T-helper 1 cell (primary cell): ENCODE measurements around the gene SLC2A3.
A peak's percentile ranks its signal among the peaks of the same experiment; 100 is the strongest.
"Not testable (repeated sequence)": the region's sequence is repeated elsewhere in the genome, so short reads cannot be mapped to it uniquely, and the experiment has no call there.

Experiments
- DNase-seq, 5 donors: peaks; one replicate each; pipeline ENCODE4 v3.0.0-alpha.2; 2012 to 2020

SLC2A3 gene

DNA sequence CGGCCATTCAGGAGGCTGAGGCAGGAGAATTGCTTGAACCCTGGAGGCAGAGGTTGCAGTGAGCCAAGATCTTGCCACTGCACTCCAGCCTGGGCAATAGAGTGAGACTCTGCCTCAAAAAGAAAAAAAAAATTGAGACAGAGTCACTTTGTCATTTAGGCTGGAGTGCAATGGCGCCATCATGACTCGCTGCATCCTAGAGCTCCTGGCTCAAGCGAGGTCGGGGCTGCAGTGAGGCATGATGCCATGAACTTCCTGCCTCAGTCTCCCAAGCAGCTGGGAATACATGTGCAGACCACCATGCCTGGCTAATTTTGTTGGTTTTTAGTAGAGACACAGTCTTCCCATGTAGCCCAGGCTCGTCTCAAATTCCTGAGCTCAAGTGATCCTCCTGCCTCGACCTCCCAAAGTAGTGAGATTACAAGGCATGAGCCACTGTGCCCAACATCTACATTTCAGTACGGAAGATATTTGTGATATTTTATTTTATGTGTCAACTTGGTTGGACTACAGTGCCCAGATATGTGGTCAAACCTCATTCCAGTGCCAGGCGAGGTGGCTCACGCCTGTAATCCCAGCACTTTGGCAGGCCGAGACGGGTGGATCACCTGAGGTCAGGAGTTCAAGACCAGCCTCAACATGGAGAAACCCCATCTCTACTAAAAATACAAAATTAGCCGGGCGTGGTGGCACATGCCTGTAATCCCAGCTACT, 14.4 kb upstream of the SLC2A3 start:
- DNase-seq = not testable (repeated sequence)

DNA sequence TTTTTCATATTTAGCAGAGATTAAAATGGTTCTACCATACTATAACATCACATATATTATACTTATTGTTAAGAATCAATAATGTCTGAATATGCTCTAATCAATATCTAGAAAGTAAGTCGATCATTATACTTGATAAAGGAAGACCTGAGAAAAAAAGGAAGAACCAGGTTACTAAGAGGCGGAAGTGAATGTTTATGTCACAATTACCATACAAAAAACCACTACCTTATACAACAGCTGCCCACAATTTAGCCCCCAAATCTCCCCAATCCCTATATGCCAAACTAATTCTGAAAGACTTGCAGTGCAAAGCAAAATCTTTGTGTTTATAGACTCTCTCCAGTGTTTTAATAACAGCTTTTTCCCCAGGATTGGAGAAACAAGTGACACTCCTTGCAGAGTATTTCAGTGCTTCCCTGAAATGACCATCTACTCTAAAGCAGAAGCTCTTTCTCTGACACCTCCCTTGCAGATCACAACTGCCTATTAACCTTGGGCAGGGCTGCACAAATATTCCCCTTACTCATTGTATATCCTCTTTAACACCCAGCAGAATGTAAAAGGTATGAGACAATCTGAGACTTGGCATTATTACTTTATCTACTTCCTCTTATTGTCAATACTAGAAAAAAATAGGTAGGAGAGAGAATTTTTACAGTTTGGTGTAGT, 12.7 kb upstream of the SLC2A3 start:
- no peak for DNase-seq

DNA sequence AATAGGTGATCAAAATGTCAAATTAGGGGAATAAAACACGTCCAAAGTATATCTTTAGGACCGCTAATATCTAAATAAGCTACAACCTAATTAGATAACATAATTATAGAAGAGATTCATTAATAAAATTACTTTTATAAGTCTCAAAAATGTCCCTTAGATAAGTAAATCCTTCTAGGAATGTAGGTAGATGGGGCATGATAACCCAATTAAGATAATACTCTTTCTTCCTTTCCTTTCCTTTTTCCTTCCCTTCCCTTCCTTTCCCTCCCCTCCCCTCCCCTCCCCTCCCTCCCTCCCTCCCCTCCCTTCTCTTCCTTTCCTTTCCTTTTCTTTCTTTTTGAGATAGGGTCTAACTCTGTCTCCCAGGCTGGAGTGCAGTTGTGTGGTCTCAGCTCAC, 11.0 kb upstream of the SLC2A3 start:
- no peak for DNase-seq

DNA sequence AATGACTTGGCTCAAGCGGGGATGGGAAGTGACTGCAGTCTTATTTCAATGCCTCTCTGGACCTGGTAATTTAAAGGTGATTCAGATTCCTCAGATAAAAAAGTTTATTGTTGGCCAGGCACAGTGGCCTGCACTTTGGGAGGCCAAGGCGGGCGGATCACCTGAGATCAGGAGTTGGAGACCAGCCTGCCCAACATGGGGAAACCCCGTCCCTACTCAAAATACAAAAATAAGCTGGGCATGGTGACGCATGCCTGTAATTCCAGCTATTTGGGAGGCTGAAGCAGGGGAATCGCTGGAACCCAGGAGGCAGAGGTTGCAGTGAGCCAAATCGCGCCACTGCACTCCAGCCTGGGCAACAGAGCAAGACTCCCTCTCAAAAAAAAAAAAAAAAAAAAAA, 8.8 kb upstream of the SLC2A3 start:
- DNase-seq = not testable (repeated sequence)

DNA sequence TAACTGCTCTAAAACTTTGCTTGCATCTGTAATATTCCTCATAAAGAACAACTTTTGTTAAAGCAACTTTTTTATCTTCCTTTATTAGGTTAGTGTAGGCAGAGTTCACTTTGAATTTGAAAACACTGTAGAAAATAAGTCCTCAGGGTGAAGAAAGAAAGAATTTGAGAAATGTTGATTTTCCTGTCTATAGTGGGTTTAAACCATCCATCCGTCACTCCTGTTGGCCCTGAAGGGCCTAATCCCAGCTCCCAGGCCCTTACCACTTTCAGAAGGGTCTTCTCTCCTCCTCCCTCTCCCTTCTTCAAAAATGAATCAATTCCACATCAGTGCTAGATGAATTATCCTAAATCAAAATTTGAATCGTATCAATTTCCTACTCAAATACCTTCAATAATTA, 4.9 kb upstream of the SLC2A3 start:
- no peak for DNase-seq

DNA sequence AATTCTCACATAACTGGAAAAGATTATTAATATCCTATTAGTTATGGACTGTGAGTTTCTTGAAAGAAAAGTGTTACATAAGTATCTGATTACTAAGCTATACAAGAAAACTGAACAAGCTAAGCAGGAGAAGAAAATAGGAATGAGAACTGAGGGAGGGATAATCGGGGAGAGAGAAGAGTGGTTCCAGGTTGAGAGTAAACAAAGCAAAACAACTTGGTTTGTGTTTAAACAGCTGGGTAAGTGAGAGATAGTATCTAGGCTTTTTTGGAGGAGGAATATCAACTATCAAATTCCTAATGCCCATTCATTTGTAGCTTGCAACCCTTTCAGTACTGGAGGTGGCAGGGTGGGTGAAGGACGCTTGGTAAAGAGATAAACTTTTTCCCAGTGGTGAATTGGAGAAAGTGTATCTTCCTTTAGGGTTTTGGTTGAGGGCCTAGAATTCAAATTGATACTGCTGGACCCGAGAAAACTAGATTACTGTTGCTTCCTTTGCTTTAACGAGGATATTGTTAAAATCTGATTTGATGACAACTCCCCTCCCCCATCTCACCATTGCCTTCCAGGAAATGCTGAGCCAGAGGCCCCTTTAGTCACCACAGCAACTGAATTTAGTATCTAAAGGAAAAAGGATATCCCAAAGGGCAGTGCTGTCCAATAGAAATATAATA, 2.0 kb upstream of the SLC2A3 start:
- peak in 1 of 5 donors; percentile 78 for DNase-seq

DNA sequence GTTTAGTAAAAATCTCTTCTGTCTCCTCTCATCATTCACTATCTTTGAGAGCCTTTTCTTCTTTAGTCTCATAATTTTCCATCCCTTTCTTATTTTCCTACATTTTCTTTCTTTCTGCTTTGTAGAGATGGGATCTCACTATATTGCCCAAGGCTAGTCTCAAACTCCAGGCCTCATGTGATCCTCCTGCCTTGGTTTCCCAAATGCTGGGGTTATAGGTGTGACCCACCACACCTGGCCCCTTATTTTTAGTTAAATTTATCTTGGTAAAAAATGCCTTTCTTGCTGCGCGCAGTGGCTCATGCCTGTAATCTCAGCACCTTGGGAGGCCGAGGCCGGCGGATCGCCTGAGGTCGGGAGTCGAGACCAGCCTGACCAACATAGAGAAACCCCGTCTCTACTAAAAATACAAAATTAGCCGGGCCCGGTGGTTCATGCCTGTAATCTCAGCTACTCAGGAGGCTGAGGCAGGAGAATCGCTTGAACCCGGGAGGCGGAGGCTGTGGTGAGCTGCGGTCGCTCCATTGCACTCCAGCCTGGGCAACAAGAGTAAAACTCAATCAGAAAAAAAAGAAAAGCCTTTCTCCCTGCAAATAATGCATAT, 996 bp downstream of the SLC2A3 start:
- DNase-seq = peak in 1 of 5 donors; percentile 14

DNA sequence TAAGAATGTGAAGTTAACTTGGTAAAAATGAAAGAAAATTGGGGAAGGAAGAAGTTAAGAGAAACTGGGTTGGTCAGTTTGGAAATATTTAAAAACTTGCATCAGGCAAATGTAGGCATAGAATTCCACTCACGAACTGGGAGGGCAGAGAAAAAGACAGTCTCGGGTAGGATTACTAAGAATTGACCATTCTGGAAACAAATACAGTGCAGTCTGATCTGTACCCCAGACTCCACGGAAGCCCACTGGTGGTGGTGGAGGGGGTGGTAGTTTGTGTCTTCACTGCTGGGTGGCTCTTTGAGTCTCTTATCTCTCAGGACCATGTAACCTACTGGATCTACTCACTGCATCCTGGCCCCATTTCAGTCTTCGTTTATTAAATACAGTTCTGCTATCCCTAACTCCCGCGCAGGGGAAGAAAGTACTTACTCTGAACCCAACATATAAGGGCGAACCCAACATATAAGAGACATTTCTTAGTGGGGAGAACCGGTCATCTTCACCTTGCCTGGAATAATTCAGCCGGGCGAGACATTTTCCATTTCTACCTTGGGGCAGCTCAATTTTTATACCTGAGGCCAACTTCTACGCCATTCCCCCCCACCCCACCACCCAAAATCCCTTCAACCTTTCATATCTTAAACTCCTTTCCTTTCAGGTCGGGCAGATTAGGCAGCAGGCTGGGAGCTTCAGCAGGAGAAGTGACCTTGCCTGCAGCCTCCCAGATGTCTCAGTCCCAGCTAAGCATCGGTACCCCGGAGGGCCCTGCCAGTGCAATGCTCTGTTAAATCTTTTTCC, 1.7 kb downstream of the SLC2A3 start:
- peak in 1 of 5 donors; percentile 14 for DNase-seq

DNA sequence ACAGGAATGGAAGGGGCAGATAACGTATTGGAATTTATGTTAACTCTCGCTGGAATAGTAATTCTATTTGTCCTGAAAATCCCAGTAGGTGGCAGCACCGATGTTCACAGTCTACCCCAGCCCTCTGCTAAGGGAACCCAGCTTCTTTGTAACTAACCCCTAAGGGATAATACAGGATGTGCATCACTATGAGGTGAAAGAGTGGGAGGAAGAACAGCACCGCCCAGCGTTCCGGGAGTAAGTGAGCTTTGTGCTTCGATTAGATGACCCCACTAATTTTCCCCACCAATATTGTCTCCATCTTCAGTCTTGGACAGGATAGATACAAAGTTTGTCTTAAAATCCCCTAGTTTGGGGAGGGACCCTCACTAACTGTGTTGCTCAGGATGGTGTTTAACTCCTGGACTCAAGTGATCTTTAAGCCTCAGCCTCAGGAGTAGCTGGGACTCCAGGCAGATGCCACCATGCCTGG, 2.7 kb downstream of the SLC2A3 start:
- peak; percentile 48 to 86 (median 69) for DNase-seq

DNA sequence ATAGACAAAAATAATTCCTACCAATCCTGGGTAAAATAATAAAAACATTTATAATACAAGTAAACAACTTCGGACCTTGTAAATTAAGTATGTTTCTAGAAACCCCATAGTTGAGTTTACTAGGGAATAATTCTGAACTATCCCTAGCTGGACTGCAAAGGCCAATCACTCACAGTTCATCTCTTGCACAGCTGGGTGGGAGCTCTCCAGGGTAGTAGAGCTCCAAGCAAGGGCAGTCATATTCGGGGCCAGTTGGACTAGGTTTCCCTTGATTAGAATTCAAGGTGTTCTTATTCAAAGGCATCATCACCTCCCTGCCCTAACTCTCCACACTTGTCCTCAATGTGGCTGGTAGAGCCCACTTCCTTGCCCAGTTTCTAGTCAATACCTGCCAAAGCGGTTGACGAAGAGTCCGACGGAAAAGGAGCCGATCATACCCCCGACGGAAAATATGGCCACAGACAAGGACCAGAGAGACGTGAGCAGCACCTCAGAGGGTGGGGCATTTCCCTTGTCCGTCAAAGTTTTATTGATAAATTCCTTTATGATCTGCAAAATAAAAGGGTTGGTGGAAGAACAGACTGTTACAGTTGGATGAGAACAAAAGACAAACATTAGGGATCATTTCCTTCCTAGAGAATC, 3.3 kb downstream of the SLC2A3 start:
- DNase-seq = not testable (repeated sequence)

DNA sequence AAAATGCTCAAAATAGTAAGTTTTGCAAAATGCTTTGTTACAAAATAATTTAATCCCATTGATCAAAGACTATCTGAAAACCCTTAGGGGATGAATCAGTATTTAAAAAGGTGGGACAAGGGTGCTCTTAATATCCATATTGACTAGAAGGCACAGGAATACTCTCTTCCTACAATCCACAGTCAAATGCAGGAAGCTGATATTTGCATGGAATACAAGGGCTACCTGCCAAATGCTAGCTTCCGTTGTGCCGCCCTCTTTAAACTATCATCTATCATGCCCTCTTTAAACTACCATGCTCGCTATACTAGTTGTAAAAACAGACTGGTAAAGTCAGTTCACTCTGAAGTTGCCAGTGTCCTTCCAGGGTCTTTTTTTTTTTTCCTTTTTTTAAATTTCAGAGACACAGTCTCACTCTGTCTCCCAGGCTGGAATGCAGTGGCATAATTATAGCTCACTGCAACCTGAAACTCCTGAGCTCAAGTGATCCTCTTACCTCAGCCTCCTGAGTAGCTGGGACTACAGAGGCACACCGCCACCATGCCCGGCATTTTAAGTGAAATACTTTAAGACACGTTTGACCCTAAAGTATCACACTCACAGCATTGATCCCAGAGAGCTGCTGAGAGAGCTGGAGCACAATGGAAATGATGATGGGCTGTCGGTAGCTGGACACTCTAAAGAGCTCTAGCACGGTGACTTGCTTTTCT, 6.7 kb downstream of the SLC2A3 start:
- DNase-seq = no peak

DNA sequence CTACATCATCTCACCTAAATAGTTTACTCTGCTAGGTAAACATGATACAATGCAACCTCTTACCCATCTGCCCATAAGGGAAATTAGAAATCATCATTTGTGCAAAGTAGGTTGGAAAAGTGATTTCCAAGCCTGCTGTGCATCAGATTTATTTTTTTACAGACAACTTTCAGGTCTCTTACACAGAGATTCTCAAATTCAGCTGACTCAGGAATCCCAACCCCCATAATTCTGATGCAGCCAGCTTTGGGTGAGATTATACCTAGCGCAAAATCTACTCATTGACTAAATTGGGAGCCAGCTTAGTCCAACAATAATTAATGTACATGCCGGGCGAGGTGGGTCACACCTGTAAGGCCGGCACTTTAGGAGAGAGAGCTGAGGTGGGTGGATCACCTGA, 8.5 kb downstream of the SLC2A3 start:
- no peak for DNase-seq

DNA sequence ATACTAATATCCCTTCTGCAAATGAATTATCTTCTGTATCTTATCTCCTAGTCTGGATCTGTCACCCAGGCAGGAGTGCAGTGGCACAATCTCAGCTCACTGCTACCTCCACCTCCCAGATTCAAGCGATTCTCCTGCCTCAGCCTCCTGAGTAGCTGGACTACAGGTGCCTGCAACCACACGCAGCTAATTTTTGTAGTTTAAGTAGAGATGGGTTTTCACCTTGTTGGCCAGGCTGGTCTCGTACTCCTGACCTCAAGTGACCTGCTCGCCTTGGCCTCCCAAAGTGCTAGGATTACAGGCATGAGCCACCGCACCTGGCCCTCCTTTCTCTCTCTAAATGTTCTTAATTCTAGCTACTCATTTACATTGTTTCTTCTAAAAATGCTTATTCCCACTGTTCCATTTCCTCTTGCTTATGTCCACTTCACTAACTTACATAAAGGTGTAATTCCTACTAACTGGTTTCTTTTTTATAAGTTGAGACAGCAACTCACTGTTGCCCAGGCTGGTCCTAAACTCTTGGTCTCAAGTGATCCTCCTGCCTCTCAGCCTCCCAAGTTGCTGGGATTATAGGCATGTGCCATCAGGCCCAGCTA, 9.8 kb downstream of the SLC2A3 start:
- not testable (repeated sequence) for DNase-seq

DNA sequence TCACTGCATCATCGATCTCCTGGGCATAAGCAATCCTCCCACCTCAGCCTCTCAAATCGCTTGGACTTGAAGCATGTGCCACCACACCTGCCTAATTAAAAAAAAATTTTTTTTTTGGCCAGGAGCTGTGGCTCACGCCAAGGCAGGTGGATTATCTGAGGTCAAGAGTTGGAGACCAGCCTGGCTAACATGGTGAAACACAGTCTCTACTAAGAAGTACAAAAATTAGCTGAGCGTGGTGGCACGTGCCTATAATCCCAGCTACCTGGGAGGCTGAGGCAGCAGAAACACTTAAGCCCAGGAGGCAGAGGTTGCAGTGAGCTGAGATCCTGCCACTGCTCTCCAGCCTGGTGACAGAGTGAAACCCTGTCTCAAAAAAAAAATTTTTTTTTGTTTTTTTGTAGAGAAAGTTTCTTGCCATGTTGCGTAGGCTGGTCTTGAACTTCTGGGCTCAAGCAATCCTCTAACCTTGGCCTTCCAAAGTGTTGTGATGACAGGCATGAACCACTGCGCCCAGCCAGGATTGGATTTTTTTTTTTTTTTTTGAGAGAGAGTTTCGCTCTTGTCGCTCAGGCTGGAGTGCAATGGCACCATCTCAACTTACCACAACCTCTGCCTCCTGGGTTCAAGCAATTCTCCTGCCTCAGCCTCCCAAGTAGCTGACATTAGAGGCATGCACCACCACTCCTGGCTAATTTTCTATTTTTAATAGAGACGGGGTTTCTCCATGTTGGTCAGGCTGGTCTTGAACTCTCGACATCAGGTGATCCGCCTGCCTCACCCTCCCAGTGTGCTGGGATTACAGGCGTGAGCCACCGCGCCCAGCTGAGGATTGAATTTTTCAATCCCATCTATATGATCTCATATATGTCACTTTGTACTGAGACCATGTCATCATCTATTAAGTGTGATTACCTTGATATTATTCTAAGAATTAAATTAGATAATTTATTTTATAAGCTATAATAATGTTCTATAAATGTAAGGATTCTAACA, 12.4 kb downstream of the SLC2A3 start:
- no peak for DNase-seq

DNA sequence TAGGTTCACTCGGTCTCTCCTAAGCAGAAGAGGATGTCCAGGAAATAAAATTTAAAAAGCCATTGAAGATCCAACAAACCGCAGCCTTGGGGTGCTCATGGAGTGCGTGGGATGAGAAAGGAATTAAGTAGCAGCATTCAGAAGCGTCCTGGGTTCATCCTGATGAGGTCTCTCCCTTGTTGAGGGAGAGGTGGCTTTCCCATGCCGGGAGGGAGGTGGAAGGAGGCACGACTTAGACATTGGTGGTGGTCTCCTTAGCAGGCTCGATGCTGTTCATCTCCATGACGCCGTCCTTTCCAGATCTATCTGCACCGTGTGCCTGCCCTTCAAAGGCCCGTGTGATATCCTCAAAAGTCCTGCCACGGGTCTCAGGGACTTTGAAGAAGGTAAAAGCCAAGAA, 14.8 kb downstream of the SLC2A3 start:
- not testable (repeated sequence) for DNase-seq

DNA sequence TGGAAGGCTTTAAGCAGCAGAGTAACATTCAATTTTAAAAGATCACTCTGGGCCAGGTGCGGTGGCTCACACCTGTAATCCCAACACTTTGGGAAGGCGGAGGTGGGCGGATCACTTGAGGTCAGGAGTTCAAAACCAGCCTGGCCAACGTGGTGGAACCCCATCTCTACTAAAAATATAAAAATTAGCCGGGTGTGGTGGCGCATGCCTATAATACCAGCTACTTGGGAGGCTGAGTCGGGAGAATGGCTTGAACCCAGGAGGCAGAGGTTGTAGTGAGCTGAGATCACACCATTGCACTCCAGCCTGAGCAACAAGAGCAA, 17.8 kb downstream of the SLC2A3 start:
- not testable (repeated sequence) for DNase-seq

DNA sequence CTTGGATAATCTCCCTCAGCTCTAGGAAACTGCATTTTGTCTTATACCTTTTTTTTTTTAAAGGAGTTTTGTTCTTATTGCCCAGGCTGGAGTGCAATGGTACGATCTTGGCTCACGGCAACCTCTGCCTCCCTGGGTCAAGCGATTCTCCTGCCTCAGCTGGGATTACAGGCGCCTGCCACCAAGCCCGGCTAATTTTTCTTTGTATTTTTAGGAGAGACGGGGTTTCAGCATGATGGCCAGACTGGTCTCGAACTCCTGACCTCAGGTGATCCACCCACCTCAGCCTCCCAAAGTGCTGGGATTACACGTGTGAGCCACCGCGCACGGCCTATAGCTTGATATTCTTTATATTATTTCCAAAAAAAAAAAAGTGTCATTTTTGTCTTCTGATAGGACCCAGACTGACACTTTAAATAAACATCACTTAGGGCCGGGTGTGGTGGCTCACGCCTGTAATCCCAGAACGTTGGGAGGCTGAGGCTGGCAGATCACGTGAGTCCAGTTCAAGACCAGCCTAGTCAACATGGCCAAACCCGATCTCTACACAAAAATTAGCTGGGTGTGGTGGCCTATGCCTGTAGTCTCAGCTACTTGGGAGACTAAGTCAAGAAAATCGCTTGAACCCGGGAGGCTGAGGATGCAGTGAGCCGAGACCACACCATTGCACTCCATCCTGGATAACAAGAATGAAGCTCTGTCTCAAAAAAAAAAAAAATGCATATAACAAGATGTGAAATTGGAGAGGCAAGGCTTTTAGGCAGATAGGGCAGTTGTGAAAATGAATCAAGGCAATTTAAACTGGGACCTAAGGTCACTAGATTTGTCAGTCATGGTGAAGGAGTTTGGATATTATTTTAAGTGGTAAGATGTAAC, 18.4 kb downstream of the SLC2A3 start:
- DNase-seq = no peak

DNA sequence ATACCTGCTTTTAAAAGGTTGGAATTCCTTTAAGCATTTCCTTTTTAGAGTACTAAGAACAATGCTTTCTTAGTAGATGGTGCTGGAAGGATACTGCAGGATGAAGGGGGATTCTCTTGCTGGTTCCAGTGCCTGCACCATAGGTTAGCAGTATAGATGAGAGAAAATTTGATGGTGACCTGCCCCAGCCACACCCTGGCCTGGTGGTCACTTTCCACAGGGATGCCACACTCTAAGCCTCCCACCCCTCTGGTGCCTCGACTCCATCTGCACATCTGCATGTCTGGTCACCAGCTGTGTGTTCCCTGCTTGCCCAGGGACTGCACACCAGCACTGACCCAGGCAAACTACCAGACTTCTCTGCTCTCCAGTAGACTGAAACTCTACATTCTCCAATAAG, 19.1 kb downstream of the SLC2A3 start:
- no peak for DNase-seq
